ENCODE measurements around the gene NPC1L1.

The NPC1L1 gene

DNA sequence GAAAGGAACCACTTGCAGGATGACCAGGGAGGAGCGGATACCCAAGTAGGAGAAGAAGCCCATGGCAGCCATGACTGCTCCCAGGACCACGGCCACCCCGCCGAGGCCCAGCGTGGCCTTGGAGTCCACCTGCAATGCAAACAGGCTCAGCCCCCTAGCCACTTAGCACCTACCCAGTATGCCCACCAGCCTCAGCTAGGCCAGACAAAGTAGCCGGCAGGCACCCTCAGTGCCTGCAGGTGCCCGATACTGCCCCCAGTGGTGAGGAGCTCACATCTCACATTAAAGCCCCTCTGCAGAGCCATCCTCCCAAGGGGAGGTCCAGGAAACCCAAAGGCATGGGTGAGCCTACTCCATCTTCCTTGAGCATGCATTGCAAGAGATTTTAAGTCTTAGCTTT is 6.6 kb downstream of the NPC1L1 start:
- TF ChIP-seq, protein P1, sequence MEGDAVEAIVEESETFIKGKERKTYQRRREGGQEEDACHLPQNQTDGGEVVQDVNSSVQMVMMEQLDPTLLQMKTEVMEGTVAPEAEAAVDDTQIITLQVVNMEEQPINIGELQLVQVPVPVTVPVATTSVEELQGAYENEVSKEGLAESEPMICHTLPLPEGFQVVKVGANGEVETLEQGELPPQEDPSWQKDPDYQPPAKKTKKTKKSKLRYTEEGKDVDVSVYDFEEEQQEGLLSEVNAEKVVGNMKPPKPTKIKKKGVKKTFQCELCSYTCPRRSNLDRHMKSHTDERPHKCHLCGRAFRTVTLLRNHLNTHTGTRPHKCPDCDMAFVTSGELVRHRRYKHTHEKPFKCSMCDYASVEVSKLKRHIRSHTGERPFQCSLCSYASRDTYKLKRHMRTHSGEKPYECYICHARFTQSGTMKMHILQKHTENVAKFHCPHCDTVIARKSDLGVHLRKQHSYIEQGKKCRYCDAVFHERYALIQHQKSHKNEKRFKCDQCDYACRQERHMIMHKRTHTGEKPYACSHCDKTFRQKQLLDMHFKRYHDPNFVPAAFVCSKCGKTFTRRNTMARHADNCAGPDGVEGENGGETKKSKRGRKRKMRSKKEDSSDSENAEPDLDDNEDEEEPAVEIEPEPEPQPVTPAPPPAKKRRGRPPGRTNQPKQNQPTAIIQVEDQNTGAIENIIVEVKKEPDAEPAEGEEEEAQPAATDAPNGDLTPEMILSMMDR (IDR thresholded peaks at IDR 0.05): no peak
- DNase-seq (ENCODE audit: low spot score): no peak
- H3K4me3 ChIP-seq: no peak overlapping the region
- H3K27ac ChIP-seq: no peak overlapping the region

DNA sequence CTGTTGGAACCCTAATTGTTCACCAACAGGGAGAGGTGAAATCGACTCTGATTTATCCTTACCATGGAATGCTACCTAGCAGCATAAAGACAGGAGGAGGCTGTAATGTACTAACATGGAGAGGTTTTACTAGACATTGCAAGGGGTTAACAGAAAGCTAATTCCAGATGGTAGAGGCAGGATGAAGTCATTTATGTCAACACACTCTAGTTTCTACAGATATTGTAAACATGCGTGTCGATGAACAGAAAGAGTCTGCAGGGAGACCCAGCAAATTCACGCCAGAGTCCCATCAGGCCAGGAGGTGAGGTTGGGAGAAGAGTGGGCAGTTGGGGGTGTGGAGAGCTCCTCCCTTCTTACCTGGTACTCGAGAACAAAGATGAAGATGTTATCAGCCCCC is 7.0 kb downstream of the NPC1L1 start:
- Histone ChIP-seq H3K27ac (no peak overlapping the region), H3K4me3 (no peak overlapping the region)
- no peak for DNase-seq (ENCODE audit: low spot score)
- TF ChIP-seq, protein P1 (IDR thresholded peaks at IDR 0.05): no peak

- no peak for DNase-seq (ENCODE audit: low spot score)
- no peak overlapping the region for H3K4me3 ChIP-seq
- TF ChIP-seq, protein P1 (IDR thresholded peaks at IDR 0.05): no peak
- H3K27ac ChIP-seq: no peak overlapping the region
These were observed 7.7 kb downstream of the NPC1L1 start for GRCh38 chr7:44533301-44534055.

GRCh38 chr7:44531421-44532380 is 9.4 kb downstream of the NPC1L1 start:
- no peak overlapping the region for H3K4me3 ChIP-seq
- no peak overlapping the region for H3K27ac ChIP-seq
- TF ChIP-seq, protein P1 (IDR thresholded peaks at IDR 0.05): no peak
- DNase-seq (ENCODE audit: low spot score): no peak

DNA sequence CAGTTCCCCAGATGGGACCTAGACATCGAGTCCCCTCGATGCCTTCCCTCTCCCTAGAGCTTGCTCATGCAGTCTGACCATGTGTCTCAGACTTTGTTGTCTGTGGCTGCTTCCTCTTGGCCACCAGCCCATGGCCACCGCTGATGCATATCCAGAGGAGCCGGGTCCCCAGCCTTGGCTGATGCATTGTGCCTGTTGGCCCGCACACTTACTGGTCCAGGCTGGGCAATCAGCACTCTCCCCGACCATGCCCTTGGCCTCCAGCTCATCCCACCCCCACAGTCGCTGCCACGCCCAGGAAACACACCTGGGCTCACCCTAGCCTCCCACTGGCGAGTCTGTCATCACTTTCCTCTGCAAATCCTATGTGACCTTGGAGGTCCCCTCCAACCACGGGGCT is 10.1 kb downstream of the NPC1L1 start:
- no peak overlapping the region for H3K4me3 ChIP-seq
- TF ChIP-seq, protein P1 (IDR thresholded peaks at IDR 0.05): no peak
- DNase-seq (ENCODE audit: low spot score): no peak

GRCh38 chr7:44524811-44525388 is 16.2 kb downstream of the NPC1L1 start:
- TF ChIP-seq, protein P1 (IDR thresholded peaks at IDR 0.05): no peak
- no peak for DNase-seq (ENCODE audit: low spot score)
- H3K27ac ChIP-seq: no peak overlapping the region
- no peak overlapping the region for H3K4me3 ChIP-seq

More for the DNA sequence above, 10.1 kb downstream of the NPC1L1 start:
- no peak overlapping the region for H3K27ac ChIP-seq

Measured in coronary artery (tissue), 2 donors.